MM.1S (cell line): Measurements from ENCODE around the gene LRIT1.

Experiments
- CTCF ChIP-seq: fragments of 300-600 bp; sonication (generic); IDR thresholded peaks from 2 replicates; pipeline ENCODE4 v1.5.1; 2016; ENCODE audit warnings: antibody characterized with exemption, low read length, mixed read lengths
- EZH2 ChIP-seq: fragments of 300-600 bp; sonication (generic); optimal IDR thresholded peaks from 2 replicates; pipeline ENCODE3; 2017; ENCODE audit warnings: low read depth, mild to moderate bottlenecking, antibody characterized with exemption, low read length, mixed read lengths

- TF ChIP-seq EZH2 (no peak), CTCF (no peak)
These were observed 3.4 kb upstream of the LRIT1 start, which contains the start of gene RGR for GRCh38 chr10:84244651-84245270.
